Peyer's patch (tissue), 4 donors: ENCODE measurements around the gene EIF3L.

Source experiments
- POLR2A ChIP-seq, 2 donors: fragments of 450-650 bp; IDR thresholded peaks; one replicate each; pipeline ENCODE4 v1.5.1; 2017; ENCODE audit warnings: antibody characterized with exemption in 2 of 2, mild to moderate bottlenecking in 2 of 2, moderate library complexity in 2 of 2
- TF ChIP-seq, protein P1 (sequence below), 6 experiments: fragments of 450-650 bp in 4 of 6; fragments of 200-600 bp in 2 of 6; sonication (generic) in 1 of 6; IDR thresholded peaks; one replicate each; pipeline ENCODE4 v1.5.1; 2017 to 2019; ENCODE audit warnings: antibody characterized with exemption in 6 of 6, mild to moderate bottlenecking in 3 of 6, moderate library complexity in 1 of 6

DNA sequence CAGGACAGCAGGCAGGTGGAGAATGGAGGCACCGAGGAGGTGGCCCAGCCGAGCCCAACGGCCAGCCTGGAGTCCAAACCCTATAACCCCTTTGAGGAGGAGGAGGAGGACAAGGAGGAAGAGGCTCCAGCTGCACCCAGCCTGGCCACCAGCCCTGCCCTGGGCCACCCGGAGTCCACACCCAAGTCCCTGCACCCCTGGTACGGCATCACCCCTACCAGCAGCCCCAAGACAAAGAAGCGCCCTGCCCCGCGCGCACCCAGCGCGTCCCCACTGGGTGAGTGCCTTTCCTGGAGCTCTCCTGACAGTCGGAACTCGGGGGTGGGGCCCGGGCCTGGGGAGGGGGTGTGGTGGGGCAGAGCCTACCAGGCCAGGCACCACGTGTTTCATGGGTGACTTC lies 76.5 kb downstream of the EIF3L start:
- TF ChIP-seq, protein P1, sequence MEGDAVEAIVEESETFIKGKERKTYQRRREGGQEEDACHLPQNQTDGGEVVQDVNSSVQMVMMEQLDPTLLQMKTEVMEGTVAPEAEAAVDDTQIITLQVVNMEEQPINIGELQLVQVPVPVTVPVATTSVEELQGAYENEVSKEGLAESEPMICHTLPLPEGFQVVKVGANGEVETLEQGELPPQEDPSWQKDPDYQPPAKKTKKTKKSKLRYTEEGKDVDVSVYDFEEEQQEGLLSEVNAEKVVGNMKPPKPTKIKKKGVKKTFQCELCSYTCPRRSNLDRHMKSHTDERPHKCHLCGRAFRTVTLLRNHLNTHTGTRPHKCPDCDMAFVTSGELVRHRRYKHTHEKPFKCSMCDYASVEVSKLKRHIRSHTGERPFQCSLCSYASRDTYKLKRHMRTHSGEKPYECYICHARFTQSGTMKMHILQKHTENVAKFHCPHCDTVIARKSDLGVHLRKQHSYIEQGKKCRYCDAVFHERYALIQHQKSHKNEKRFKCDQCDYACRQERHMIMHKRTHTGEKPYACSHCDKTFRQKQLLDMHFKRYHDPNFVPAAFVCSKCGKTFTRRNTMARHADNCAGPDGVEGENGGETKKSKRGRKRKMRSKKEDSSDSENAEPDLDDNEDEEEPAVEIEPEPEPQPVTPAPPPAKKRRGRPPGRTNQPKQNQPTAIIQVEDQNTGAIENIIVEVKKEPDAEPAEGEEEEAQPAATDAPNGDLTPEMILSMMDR (IDR thresholded peaks at IDR 0.05): no peak
- TF ChIP-seq POLR2A (IDR thresholded peaks at IDR 0.05): no peak
